Heart left ventricle (tissue), 13 donors: ENCODE data around the gene ABCA7.

ENCODE experiments used
- CTCF ChIP-seq, 12 donors: fragments of 200-600 bp; sonication (generic) in 4 of 12; IDR thresholded peaks; one replicate each; pipeline versions ENCODE4 v1.5.0 to v1.8.0; 2018 to 2022; ENCODE audit warnings: antibody characterized with exemption in 12 of 12, mild to moderate bottlenecking in 5 of 12
- POLR2A ChIP-seq, 2 donors: fragments of 450-650 bp; IDR thresholded peaks; one replicate each; pipeline ENCODE4 v1.6.1; 2017; ENCODE audit warnings: antibody characterized with exemption in 2 of 2, mild to moderate bottlenecking in 2 of 2, moderate library complexity in 2 of 2
- donor health status: ischemic (EF 13 %, LVEDD 7.1; RV severe dilation, severe dysfunction).
- donor health status: DM: no; HTN: yes; CAD: no.
- donor health status: DM: no; HTN: no; CAD: no.
- donor health status: ischemic (EF 25% LVEDD 6.9; RV normal size, moderate dysfunction).
- donor health status: ischemic (EF 25% LVEDD 5.7; RV mildly dilated, moderate dysfunction).
- donor health status: ischemic (EF 35%, LVEDD 5.7; RV mildly dilated, moderate dysfunction).
- donor health status: nonischemic (EF 11% LVEDD 7.7; RV severe dilation, severe dysfunction).
- donor health status: DM: yes; HTN: yes; CAD: no.
- donor health status: PGD.
- donor health status: ischemic (EF 29% LVEDD 5.4; RV normal size, mild dysfunction).
- donor health status: nonischemic (EF 23%, LVEDD 6.1; RV moderate dilation, normal function).

DNA sequence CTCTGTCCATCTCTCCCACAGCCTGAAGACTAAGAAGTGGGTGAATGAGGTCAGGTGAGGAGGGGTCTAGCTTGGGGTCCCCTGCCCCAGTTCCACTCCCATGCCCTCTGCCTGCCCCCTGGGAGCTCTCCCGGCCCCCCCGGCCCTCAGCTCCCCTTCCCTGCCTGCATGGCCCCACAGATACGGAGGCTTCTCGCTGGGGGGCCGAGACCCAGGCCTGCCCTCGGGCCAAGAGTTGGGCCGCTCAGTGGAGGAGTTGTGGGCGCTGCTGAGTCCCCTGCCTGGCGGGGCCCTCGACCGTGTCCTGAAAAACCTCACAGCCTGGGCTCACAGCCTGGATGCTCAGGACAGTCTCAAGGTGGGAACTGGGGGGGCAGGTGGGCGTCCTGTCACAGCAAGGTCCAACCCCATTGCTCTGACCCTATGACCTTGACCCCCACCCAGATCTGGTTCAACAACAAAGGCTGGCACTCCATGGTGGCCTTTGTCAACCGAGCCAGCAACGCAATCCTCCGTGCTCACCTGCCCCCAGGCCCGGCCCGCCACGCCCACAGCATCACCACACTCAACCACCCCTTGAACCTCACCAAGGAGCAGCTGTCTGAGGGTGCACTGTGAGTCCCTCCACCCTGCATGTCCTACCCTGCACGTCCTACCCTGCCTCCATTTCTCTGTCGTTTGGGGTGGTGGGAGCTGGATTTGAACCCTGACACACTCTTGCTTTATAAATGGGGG, 16.1 kb downstream of the ABCA7 start:
- no peak for TF ChIP-seq CTCF (IDR thresholded peaks at IDR 0.05)
- no peak for TF ChIP-seq POLR2A (IDR thresholded peaks at IDR 0.05)
